NB4 (cell line): ENCODE data around the gene ZC3H12D.
A peak's percentile ranks its signal among the peaks of the same experiment; 100 is the strongest.

ENCODE experiments used
- CTCF ChIP-seq: IDR thresholded peaks from one replicate; pipeline ENCODE4 v1.5.1; 2012; ENCODE audit warnings: low read depth, low read length
- POLR2A ChIP-seq: IDR thresholded peaks from 2 replicates; pipeline ENCODE4 v1.6.1; 2011; ENCODE audit warnings: mild to moderate bottlenecking; ENCODE audit not compliant: insufficient read length; ENCODE audit errors: extremely low read depth

GRCh38 chr6:149482545-149483333, 2.1 kb downstream of the ZC3H12D start:
- TF ChIP-seq CTCF (no peak), POLR2A (peak; percentile 27)
